H9 (cell line): Measurements from ENCODE around the gene ADAMTSL4. TPM values are rescaled to one million over a fixed set of nuclear protein-coding genes. Genes with fewer than 3 reads are reported as not detected.

Experiments
- DNase-seq: peaks from one replicate; pipeline ENCODE4 v3.0.0-alpha.2; 2017
- H2AFZ ChIP-seq: one replicate; pipeline ENCODE4 v1.6.1; 2013; ENCODE audit warnings: mild to moderate bottlenecking, low read length, control low read depth, moderate library complexity
- H2AK5ac ChIP-seq: 2 replicates; pipeline ENCODE4 v1.6.1; 2013; ENCODE audit warnings: low read length, control low read depth, mixed read lengths; ENCODE audit not compliant: insufficient read length
- H2BK120ac ChIP-seq: one replicate; pipeline ENCODE4 v1.6.1; 2013; ENCODE audit warnings: low read depth, mild to moderate bottlenecking, low read length, control low read depth, inconsistent platforms; ENCODE audit not compliant: poor library complexity, severe bottlenecking
- H2BK12ac ChIP-seq: 2 replicates; pipeline ENCODE4 v1.6.1; 2013; ENCODE audit warnings: low read length, control low read depth, mixed read lengths, low read depth; ENCODE audit not compliant: insufficient read length
- H2BK15ac ChIP-seq: 2 replicates; pipeline ENCODE4 v1.6.1; 2013; ENCODE audit warnings: low read depth, low read length, control low read depth
- H2BK20ac ChIP-seq: one replicate; pipeline ENCODE4 v1.6.1; 2013; ENCODE audit warnings: low read depth, mild to moderate bottlenecking, low read length, control low read depth, inconsistent platforms; ENCODE audit not compliant: poor library complexity, severe bottlenecking
- H2BK5ac ChIP-seq: 2 replicates; pipeline ENCODE4 v1.6.1; 2013; ENCODE audit warnings: low read length, control low read depth, mixed read lengths; ENCODE audit not compliant: insufficient read length
- H3K14ac ChIP-seq: 2 replicates; pipeline ENCODE4 v1.6.1; 2013; ENCODE audit warnings: low read length, control low read depth; ENCODE audit not compliant: insufficient read depth
- H3K18ac ChIP-seq: 2 replicates; pipeline ENCODE4 v1.6.1; 2013; ENCODE audit warnings: low read depth, mild to moderate bottlenecking, mixed read lengths, low read length, control low read depth; ENCODE audit not compliant: insufficient read length
- H3K23ac ChIP-seq: 2 replicates; pipeline ENCODE4 v1.6.1; 2013; ENCODE audit warnings: low read length, control low read depth, mixed read lengths, low read depth; ENCODE audit not compliant: insufficient read length
- H3K23me2 ChIP-seq: 2 replicates; pipeline ENCODE4 v1.6.1; 2013; ENCODE audit warnings: low read depth, mild to moderate bottlenecking, mixed read lengths, low read length, control low read depth; ENCODE audit not compliant: insufficient read length, poor library complexity, severe bottlenecking
- H3K27ac ChIP-seq: 2 replicates; pipeline ENCODE4 v1.5.1; 2013; ENCODE audit warnings: low read length, control low read depth, mixed read lengths, low read depth; ENCODE audit not compliant: insufficient read length
- H3K27me3 ChIP-seq: 2 replicates; pipeline ENCODE4 v1.6.1; 2013; ENCODE audit warnings: low read length, control low read depth, inconsistent platforms; ENCODE audit not compliant: insufficient read depth
- H3K4ac ChIP-seq: 2 replicates; pipeline ENCODE4 v1.6.1; 2013; ENCODE audit warnings: low read depth, mild to moderate bottlenecking, control low read depth, inconsistent platforms, low read length, moderate library complexity
- H3K4me1 ChIP-seq: 2 replicates; pipeline ENCODE4 v1.6.1; 2013; ENCODE audit warnings: low read length, control low read depth, inconsistent platforms; ENCODE audit not compliant: insufficient read depth
- H3K4me2 ChIP-seq: 2 replicates; pipeline ENCODE4 v1.6.1; 2013; ENCODE audit warnings: low read length, control low read depth, mixed read lengths; ENCODE audit not compliant: insufficient read length, insufficient read depth
- H3K56ac ChIP-seq: 2 replicates; pipeline ENCODE4 v1.6.1; 2013; ENCODE audit warnings: low read depth, mild to moderate bottlenecking, mixed read lengths, low read length, control low read depth; ENCODE audit not compliant: insufficient read length
- H3K79me1 ChIP-seq: 2 replicates; pipeline ENCODE4 v1.6.1; 2013; ENCODE audit warnings: low read depth, mild to moderate bottlenecking, moderate library complexity, low read length, control low read depth, inconsistent platforms; ENCODE audit not compliant: insufficient read depth, poor library complexity, severe bottlenecking
- H3K79me2 ChIP-seq: 2 replicates; pipeline ENCODE4 v1.6.1; 2013; ENCODE audit warnings: low read length, control low read depth, inconsistent platforms; ENCODE audit not compliant: insufficient read depth
- H3K9ac ChIP-seq: 2 replicates; pipeline ENCODE4 v1.6.1; 2013; ENCODE audit warnings: low read length, control low read depth, mixed read lengths; ENCODE audit not compliant: insufficient read length; ENCODE audit errors: extremely low read depth
- H3K9me3 ChIP-seq: one replicate; pipeline ENCODE4 v1.6.1; 2013; ENCODE audit warnings: low read depth, low read length, inconsistent platforms; ENCODE audit not compliant: control insufficient read depth
- H3T11ph ChIP-seq: one replicate; pipeline ENCODE4 v1.6.1; 2013; ENCODE audit warnings: mild to moderate bottlenecking, low read length, control low read depth, inconsistent platforms
- H4K20me1 ChIP-seq: one replicate; pipeline ENCODE4 v1.6.1; 2013; ENCODE audit not compliant: control insufficient read depth, insufficient read length, insufficient read depth
- H4K5ac ChIP-seq: 2 replicates; pipeline ENCODE4 v1.6.1; 2013; ENCODE audit warnings: low read depth, mild to moderate bottlenecking, mixed read lengths, low read length, control low read depth; ENCODE audit not compliant: insufficient read length
- H4K8ac ChIP-seq: replicated peaks from 2 replicates; pipeline ENCODE4 v1.6.1; 2013; ENCODE audit warnings: low read length, control low read depth, mixed read lengths, low read depth; ENCODE audit not compliant: insufficient read length
- H4K91ac ChIP-seq: 2 replicates; pipeline ENCODE4 v1.6.1; 2013; ENCODE audit warnings: low read depth, mild to moderate bottlenecking, moderate library complexity, mixed read lengths, low read length, control low read depth; ENCODE audit not compliant: insufficient read length
- H3K27ac Mint-ChIP-seq, 3 experiments: 2 replicates in 2 of 3; 3 replicates in 1 of 3; pipeline ENCODE4 v1.8.0; 2020 to 2021; ENCODE audit warnings: mixed read lengths in 3 of 3, mild to moderate bottlenecking in 1 of 3, moderate library complexity in 1 of 3
- H3K27me3 Mint-ChIP-seq: 2 replicates; pipeline ENCODE4 v1.8.0; 2021; ENCODE audit warnings: low read depth, mild to moderate bottlenecking, moderate library complexity, mixed read lengths
- H3K36me3 Mint-ChIP-seq, 3 experiments: 2 replicates in 2 of 3; 3 replicates in 1 of 3; pipeline ENCODE4 v1.8.0; 2020 to 2021; ENCODE audit warnings: low read depth in 3 of 3, mixed read lengths in 3 of 3; ENCODE audit not compliant: insufficient read depth in 1 of 3
- H3K4me1 Mint-ChIP-seq, 2 experiments: 2 replicates each; pipeline ENCODE4 v1.8.0; 2020; ENCODE audit warnings: mixed read lengths in 2 of 2
- H3K4me3 Mint-ChIP-seq, 2 experiments: 2 replicates in 1 of 2; 3 replicates in 1 of 2; pipeline ENCODE4 v1.8.0; 2020 to 2021; ENCODE audit warnings: mild to moderate bottlenecking in 2 of 2, mixed read lengths in 2 of 2, moderate library complexity in 1 of 2
- H3K9me3 Mint-ChIP-seq, 2 experiments: 2 replicates in 1 of 2; 3 replicates in 1 of 2; pipeline ENCODE4 v1.8.0; 2020; ENCODE audit warnings: mild to moderate bottlenecking in 2 of 2, mixed read lengths in 2 of 2, moderate library complexity in 1 of 2
- WGBS: extraction: QIAGEN DNeasy Blood & Tissue Kit; methylation state at CpG from one replicate; pipeline ENCODE4 v1.1.7; 2013; ENCODE audit warnings: missing lambda C conversion rate, low lambda C conversion rate, mixed read lengths; ENCODE audit not compliant: insufficient read length; ENCODE audit errors: extremely low coverage; 5-methylcytosine and 5-hydroxymethylcytosine counted together
- total RNA-seq: library from RNA; stranded (reverse); gene quantifications from 2 replicates; pipeline ENCODE4 v1.2.1, GENCODE V29; 2021
- TF ChIP-seq, protein P1 (sequence below): fragments of 200-600 bp; sonication (generic); conservative IDR thresholded peaks from 3 replicates; pipeline ENCODE4 v1.8.0; 2021; ENCODE audit warnings: antibody characterized with exemption, mild to moderate bottlenecking

The ADAMTSL4 gene
- total RNA-seq, 1 experiment from 2014 or later = 6.1 TPM

DNA sequence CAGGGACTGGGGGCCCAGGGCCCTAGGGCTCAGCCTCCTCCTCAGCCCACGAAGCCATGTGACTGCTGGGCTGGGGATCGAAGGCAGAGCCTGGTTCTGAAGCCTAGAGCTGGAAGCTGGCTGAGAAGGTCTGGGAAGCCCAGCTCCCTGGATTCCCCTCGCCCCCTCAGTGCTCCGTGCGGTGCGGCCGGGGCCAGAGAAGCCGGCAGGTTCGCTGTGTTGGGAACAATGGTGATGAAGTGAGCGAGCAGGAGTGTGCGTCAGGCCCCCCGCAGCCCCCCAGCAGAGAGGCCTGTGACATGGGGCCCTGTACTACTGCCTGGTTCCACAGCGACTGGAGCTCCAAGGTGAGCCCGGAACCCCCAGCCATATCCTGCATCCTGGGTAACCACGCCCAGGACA, 9.1 kb downstream of the ADAMTSL4 start:
- H4K91ac ChIP-seq = no peak overlapping the region
- H2BK12ac ChIP-seq = no peak overlapping the region
- no peaks in the 10 kb centered on the region for H4K20me1 ChIP-seq
- peaks cover 11% of the 10 kb centered on the region for H3K23me2 ChIP-seq
- H3K9me3 Mint-ChIP-seq = no peaks in the 10 kb centered on the region
- no peak overlapping the region for H3K4me3 Mint-ChIP-seq
- H2AK5ac ChIP-seq = no peak overlapping the region
- H3K18ac ChIP-seq = no peak overlapping the region
- peaks cover 3 to 5% (median 5%) of the 10 kb centered on the region in 3 experiments; a peak in 5 of 7 replicates for H3K36me3 Mint-ChIP-seq
- H3K14ac ChIP-seq = no peak overlapping the region
- H3K27ac Mint-ChIP-seq = no peak overlapping the region; a peak in 2 of 7 replicates
- H2BK5ac ChIP-seq = no peak overlapping the region
- H3K27me3 Mint-ChIP-seq = no peaks in the 10 kb centered on the region
- DNase-seq = peak; percentile 20
- no peaks in the 10 kb centered on the region for H3K79me1 ChIP-seq
- peaks cover 27 to 39% of the 10 kb centered on the region in 2 experiments for H3K4me1 Mint-ChIP-seq
- H3K4me2 ChIP-seq = no peak overlapping the region
- H3K23ac ChIP-seq = no peak overlapping the region
- WGBS = no CpG with 5 or more reads among the region's 15 CpGs
- TF ChIP-seq, protein P1, sequence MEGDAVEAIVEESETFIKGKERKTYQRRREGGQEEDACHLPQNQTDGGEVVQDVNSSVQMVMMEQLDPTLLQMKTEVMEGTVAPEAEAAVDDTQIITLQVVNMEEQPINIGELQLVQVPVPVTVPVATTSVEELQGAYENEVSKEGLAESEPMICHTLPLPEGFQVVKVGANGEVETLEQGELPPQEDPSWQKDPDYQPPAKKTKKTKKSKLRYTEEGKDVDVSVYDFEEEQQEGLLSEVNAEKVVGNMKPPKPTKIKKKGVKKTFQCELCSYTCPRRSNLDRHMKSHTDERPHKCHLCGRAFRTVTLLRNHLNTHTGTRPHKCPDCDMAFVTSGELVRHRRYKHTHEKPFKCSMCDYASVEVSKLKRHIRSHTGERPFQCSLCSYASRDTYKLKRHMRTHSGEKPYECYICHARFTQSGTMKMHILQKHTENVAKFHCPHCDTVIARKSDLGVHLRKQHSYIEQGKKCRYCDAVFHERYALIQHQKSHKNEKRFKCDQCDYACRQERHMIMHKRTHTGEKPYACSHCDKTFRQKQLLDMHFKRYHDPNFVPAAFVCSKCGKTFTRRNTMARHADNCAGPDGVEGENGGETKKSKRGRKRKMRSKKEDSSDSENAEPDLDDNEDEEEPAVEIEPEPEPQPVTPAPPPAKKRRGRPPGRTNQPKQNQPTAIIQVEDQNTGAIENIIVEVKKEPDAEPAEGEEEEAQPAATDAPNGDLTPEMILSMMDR = no peak
- H3K79me2 ChIP-seq = no peaks in the 10 kb centered on the region
- no peak overlapping the region for H3K27ac ChIP-seq
- H3T11ph ChIP-seq = no peak overlapping the region
- peaks cover 4% of the 10 kb centered on the region; the same call in 1 of the 2 replicates for H3K4me1 ChIP-seq
- no peak overlapping the region for H4K8ac ChIP-seq
- no peak overlapping the region for H2BK120ac ChIP-seq
- H3K56ac ChIP-seq = no peak overlapping the region
- H4K5ac ChIP-seq = no peak overlapping the region
- no peak overlapping the region for H2BK20ac ChIP-seq
- no peak overlapping the region for H3K9ac ChIP-seq
- no peaks in the 10 kb centered on the region for H3K27me3 ChIP-seq
- no peaks in the 10 kb centered on the region for H3K9me3 ChIP-seq
- H3K4ac ChIP-seq = no peak overlapping the region
- H2BK15ac ChIP-seq = no peak overlapping the region
- no peak overlapping the region for H2AFZ ChIP-seq
